ENCODE results near the gene GPR119.
"Not testable (repeated sequence)": the region's sequence is repeated elsewhere in the genome, so short reads cannot be mapped to it uniquely, and the experiment has no call there.

GPR119 gene

GRCh38 chrX:130385520-130385919 is at the start of gene GPR119:
TSS of gene GPR119 (minus strand) at chrX:130385674. CDS start at chrX:130385447, 227 bp downstream.
- intact Hi-C loops (cut with micrococcal nuclease): no loop called here
- Mint-ChIP-seq H3K4me1 (ENCODE audit: low read depth) (no peaks in the 10 kb centered on the region), H3K27ac (no peak within 1 kb of the TSS), H3K36me3 (ENCODE audit: low read depth) (no peaks in the 10 kb centered on the region), H3K9me3 (no peaks in the 10 kb centered on the region), H3K4me3 (no peak within 1 kb of the TSS), H3K27me3 (peaks cover 4% of the 10 kb centered on the region)

GRCh38 chrX:130429236-130429635 is 43.8 kb upstream of the GPR119 start:
- H3K9me3 Mint-ChIP-seq; H3K27ac Mint-ChIP-seq; H3K4me1 Mint-ChIP-seq (ENCODE audit: low read depth); H3K4me3 Mint-ChIP-seq; H3K36me3 Mint-ChIP-seq (ENCODE audit: low read depth); intact Hi-C loops (cut with micrococcal nuclease); H3K27me3 Mint-ChIP-seq: not testable (repeated sequence)

- Mint-ChIP-seq H3K36me3 (ENCODE audit: low read depth) (no peaks in the 10 kb centered on the region), H3K27ac (no peak overlapping the region), H3K27me3 (no peaks in the 10 kb centered on the region), H3K4me3 (no peak overlapping the region), H3K9me3 (no peaks in the 10 kb centered on the region), H3K4me1 (ENCODE audit: low read depth) (no peaks in the 10 kb centered on the region)
- intact Hi-C loops (cut with micrococcal nuclease): no loop called here
Measured at GRCh38 chrX:130426531-130426930, 41.1 kb upstream of the GPR119 start.

- H3K4me1 Mint-ChIP-seq (ENCODE audit: low read depth): no peaks in the 10 kb centered on the region
- intact Hi-C loops (cut with micrococcal nuclease): no loop called here
- no peak overlapping the region for H3K4me3 Mint-ChIP-seq
- H3K27me3 Mint-ChIP-seq: no peaks in the 10 kb centered on the region
- no peaks in the 10 kb centered on the region for H3K9me3 Mint-ChIP-seq
- peaks cover 9% of the 10 kb centered on the region for H3K36me3 Mint-ChIP-seq (ENCODE audit: low read depth)
- H3K27ac Mint-ChIP-seq: no peak overlapping the region
Measured at GRCh38 chrX:130419263-130419662, 33.8 kb upstream of the GPR119 start.

- H3K27ac Mint-ChIP-seq: no peak overlapping the region
- intact Hi-C loops (cut with micrococcal nuclease): no loop called here
- no peaks in the 10 kb centered on the region for H3K27me3 Mint-ChIP-seq
- no peak overlapping the region for H3K4me3 Mint-ChIP-seq
- H3K36me3 Mint-ChIP-seq (ENCODE audit: low read depth): peaks cover 12% of the 10 kb centered on the region
- H3K9me3 Mint-ChIP-seq: no peaks in the 10 kb centered on the region
- H3K4me1 Mint-ChIP-seq (ENCODE audit: low read depth): no peaks in the 10 kb centered on the region
Measured at GRCh38 chrX:130418740-130419139, 33.3 kb upstream of the GPR119 start.

GRCh38 chrX:130418066-130418465 is 32.6 kb upstream of the GPR119 start:
- intact Hi-C loops (cut with micrococcal nuclease): no loop called here
- Mint-ChIP-seq H3K36me3 (ENCODE audit: low read depth) (peaks cover 12% of the 10 kb centered on the region), H3K27me3 (no peaks in the 10 kb centered on the region), H3K27ac (no peak overlapping the region), H3K4me3 (no peak overlapping the region), H3K4me1 (ENCODE audit: low read depth) (no peaks in the 10 kb centered on the region), H3K9me3 (no peaks in the 10 kb centered on the region)

GRCh38 chrX:130416785-130417184 is 31.3 kb upstream of the GPR119 start:
- no peaks in the 10 kb centered on the region for H3K4me1 Mint-ChIP-seq (ENCODE audit: low read depth)
- H3K27ac Mint-ChIP-seq: no peak overlapping the region
- intact Hi-C loops (cut with micrococcal nuclease): no loop called here

GRCh38 chrX:130415201-130415600 is 29.7 kb upstream of the GPR119 start:
- Mint-ChIP-seq H3K27me3 (no peaks in the 10 kb centered on the region), H3K4me1 (ENCODE audit: low read depth) (no peaks in the 10 kb centered on the region), H3K4me3 (no peak overlapping the region), H3K36me3 (ENCODE audit: low read depth) (peaks cover 39% of the 10 kb centered on the region), H3K27ac (no peak overlapping the region), H3K9me3 (no peaks in the 10 kb centered on the region)
- intact Hi-C loops (cut with micrococcal nuclease): no loop called here

More at GRCh38 chrX:130416785-130417184, 31.3 kb upstream of the GPR119 start:
- Mint-ChIP-seq H3K27me3 (no peaks in the 10 kb centered on the region), H3K9me3 (no peaks in the 10 kb centered on the region), H3K4me3 (no peak overlapping the region), H3K36me3 (ENCODE audit: low read depth) (peaks cover 23% of the 10 kb centered on the region)

GRCh38 chrX:130414800-130415199 is 29.3 kb upstream of the GPR119 start:
- Mint-ChIP-seq H3K4me3 (no peak overlapping the region), H3K4me1 (ENCODE audit: low read depth) (no peaks in the 10 kb centered on the region), H3K9me3 (no peaks in the 10 kb centered on the region), H3K36me3 (ENCODE audit: low read depth) (peaks cover 43% of the 10 kb centered on the region), H3K27me3 (no peaks in the 10 kb centered on the region), H3K27ac (no peak overlapping the region)
- intact Hi-C loops (cut with micrococcal nuclease): no loop called here

- no peaks in the 10 kb centered on the region for H3K4me1 Mint-ChIP-seq (ENCODE audit: low read depth)
- peaks cover 54% of the 10 kb centered on the region for H3K36me3 Mint-ChIP-seq (ENCODE audit: low read depth)
- no peaks in the 10 kb centered on the region for H3K9me3 Mint-ChIP-seq
- no peak overlapping the region for H3K4me3 Mint-ChIP-seq
- no peak overlapping the region for H3K27ac Mint-ChIP-seq
- intact Hi-C loops (cut with micrococcal nuclease): no loop called here
- no peaks in the 10 kb centered on the region for H3K27me3 Mint-ChIP-seq
Measured at GRCh38 chrX:130413415-130413814, 27.9 kb upstream of the GPR119 start.

- H3K4me1 Mint-ChIP-seq (ENCODE audit: low read depth): peaks cover 10% of the 10 kb centered on the region
- H3K27ac Mint-ChIP-seq: peak overlapping the region; percentile 92
- H3K9me3 Mint-ChIP-seq: no peaks in the 10 kb centered on the region
- peaks cover 35% of the 10 kb centered on the region for H3K36me3 Mint-ChIP-seq (ENCODE audit: low read depth)
- intact Hi-C loops (cut with micrococcal nuclease): loop anchor here (5.0 kb wide), 1 partner anchor 500 kb away; the partner anchor contains the start of gene ENOX2
- H3K27me3 Mint-ChIP-seq: peaks cover 16% of the 10 kb centered on the region
- H3K4me3 Mint-ChIP-seq: peak overlapping the region; percentile 98
Measured at GRCh38 chrX:130402208-130402684, 16.8 kb upstream of the GPR119 start.

- Mint-ChIP-seq H3K27ac (peak within 1 kb of the TSS; percentile 92), H3K9me3 (no peaks in the 10 kb centered on the region), H3K36me3 (ENCODE audit: low read depth) (peaks cover 35% of the 10 kb centered on the region), H3K27me3 (peaks cover 18% of the 10 kb centered on the region), H3K4me3 (peak within 1 kb of the TSS; percentile 98), H3K4me1 (ENCODE audit: low read depth) (peaks cover 10% of the 10 kb centered on the region)
- intact Hi-C loops (cut with micrococcal nuclease): loop anchor here (5.0 kb wide), 1 partner anchor 501 kb away; the partner anchor contains the start of gene ENOX2
Measured at GRCh38 chrX:130401415-130402207, 16.1 kb upstream of the GPR119 start, which contains the start of gene RBMX2. TSS of gene RBMX2 (plus strand) at chrX:130401987. CDS start at chrX:130402033, 46 bp downstream.

GRCh38 chrX:130395341-130395740 is 9.9 kb upstream of the GPR119 start:
- H3K4me1 Mint-ChIP-seq (ENCODE audit: low read depth): no peaks in the 10 kb centered on the region
- peaks cover 22% of the 10 kb centered on the region for H3K27me3 Mint-ChIP-seq
- no peak overlapping the region for H3K27ac Mint-ChIP-seq
- H3K4me3 Mint-ChIP-seq: no peak overlapping the region
- intact Hi-C loops (cut with micrococcal nuclease): loop anchor here (5.0 kb wide), 1 partner anchor 522 kb away; no protein-coding TSS in a partner anchor
- H3K36me3 Mint-ChIP-seq (ENCODE audit: low read depth): no peaks in the 10 kb centered on the region
- no peaks in the 10 kb centered on the region for H3K9me3 Mint-ChIP-seq

GRCh38 chrX:130393451-130394074 is 8.1 kb upstream of the GPR119 start:
- intact Hi-C loops (cut with micrococcal nuclease): no loop called here
- no peaks in the 10 kb centered on the region for H3K36me3 Mint-ChIP-seq (ENCODE audit: low read depth)
- H3K27me3 Mint-ChIP-seq: peaks cover 13% of the 10 kb centered on the region
- H3K27ac Mint-ChIP-seq: no peak overlapping the region
- H3K9me3 Mint-ChIP-seq: no peaks in the 10 kb centered on the region
- no peak overlapping the region for H3K4me3 Mint-ChIP-seq
- H3K4me1 Mint-ChIP-seq (ENCODE audit: low read depth): no peaks in the 10 kb centered on the region
